Body of pancreas (tissue), 4 donors: ENCODE data around the gene AGAP1.

Experiments
- CTCF ChIP-seq, 7 experiments: fragments of 450-650 bp in 4 of 7; fragments of 200-600 bp in 3 of 7; sonication (generic) in 3 of 7; IDR thresholded peaks; one replicate each; pipeline ENCODE4 v1.5.1; 2016 to 2019; ENCODE audit warnings: antibody characterized with exemption in 7 of 7
- POLR2A ChIP-seq, 3 donors: fragments of 450-650 bp; IDR thresholded peaks; one replicate each; pipeline ENCODE4 v1.6.1; 2016; ENCODE audit warnings: antibody characterized with exemption in 3 of 3, mild to moderate bottlenecking in 2 of 3

GRCh38 chr2:236120829-236121228 lies 627.0 kb downstream of the AGAP1 start:
- TF ChIP-seq POLR2A (IDR thresholded peaks at IDR 0.05) (no peak), CTCF (IDR thresholded peaks at IDR 0.05) (no peak)
